ENCODE results near the gene WNT11.
"Not testable (repeated sequence)": the region's sequence is repeated elsewhere in the genome, so short reads cannot be mapped to it uniquely, and the experiment has no call there.

The WNT11 gene

GRCh38 chr11:76200006-76200940 lies 6.0 kb downstream of the WNT11 start:
- no peak for DNase-seq

DNA sequence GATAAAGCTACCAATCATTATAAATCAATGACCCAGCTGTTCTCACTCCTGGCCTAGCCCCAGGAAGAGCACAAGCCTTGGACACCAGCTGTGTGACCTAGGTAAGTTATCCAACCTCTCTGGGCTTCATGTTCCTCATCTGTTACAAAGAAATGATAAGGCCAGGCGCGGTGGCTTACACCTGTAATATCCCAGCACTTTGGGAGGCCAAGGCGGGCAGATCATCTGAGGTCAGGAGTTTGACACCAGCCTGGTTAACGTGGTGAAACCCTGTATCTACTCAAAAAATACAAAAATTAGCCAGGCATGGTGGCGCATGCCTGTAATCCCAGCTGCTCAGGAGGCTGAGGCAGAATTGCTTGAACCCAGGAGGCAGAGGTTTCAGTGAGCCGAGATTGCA lies 7.6 kb downstream of the WNT11 start:
- not testable (repeated sequence) for DNase-seq

GRCh38 chr11:76197941-76198640 lies 8.2 kb downstream of the WNT11 start:
- no peak for DNase-seq

DNA sequence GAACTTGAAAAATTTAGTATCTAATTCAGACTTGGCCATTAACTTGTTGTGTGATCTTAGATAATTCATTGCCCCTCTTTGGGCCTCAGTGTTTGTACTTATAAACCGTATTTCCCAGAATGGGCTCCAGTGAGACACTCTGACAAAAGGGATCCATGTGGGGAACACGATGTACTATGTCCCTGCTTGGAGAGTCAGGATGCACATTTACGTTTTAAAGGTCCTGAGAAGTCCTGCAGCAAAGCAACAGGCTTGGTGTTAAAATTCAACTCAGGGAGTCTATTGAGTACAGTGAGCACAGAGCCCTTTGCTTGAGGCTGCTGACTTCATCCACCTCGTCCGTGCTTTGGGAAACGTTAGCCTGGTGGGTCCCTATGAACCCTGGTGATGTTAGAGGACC lies 9.0 kb downstream of the WNT11 start:
- no peak for DNase-seq

DNA sequence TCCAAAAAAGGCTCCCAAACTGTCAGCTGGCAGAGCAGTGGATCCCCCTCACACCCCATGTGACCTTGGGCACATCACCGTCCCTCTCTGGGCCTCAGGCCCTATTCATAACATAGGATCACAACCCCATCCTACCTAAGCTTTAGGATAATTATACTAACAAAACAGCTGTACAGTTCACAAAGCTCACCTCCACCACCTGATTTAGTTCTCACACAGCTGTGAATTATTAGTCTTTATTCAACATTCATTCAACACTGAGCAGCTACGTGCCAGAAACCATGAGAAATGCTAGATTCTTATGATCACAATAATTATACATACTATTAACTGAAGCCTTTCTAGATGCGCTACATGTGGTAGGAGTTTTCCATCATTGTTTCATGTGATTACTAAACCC lies 9.5 kb downstream of the WNT11 start:
- DNase-seq = no peak

GRCh38 chr11:76194872-76195668 lies 11.2 kb downstream of the WNT11 start:
- DNase-seq = no peak

GRCh38 chr11:76193219-76193618 lies 13.1 kb downstream of the WNT11 start:
- no peak for DNase-seq

DNA sequence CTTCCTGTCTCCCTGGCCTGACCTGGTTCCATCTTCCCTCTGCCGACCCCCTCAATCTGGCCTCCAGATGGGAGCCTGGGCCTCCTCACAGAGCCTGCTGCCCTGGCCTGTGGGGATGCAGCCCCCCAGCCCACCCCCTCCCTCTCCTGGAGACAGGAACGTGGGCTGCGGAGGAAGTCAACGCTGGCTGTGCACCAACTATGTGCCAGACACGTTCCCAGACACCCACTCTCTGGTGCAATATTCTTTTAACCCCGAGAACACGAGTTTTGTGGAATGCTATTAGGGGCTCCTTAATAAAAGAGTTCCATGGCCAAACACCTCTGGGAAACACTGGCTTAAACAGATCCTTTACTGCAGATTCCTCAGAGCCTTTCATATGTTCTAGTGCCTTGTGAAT lies 15.9 kb downstream of the WNT11 start:
- no peak for DNase-seq

- DNase-seq = no peak
Measured at GRCh38 chr11:76189682-76190081, 16.6 kb downstream of the WNT11 start.

GRCh38 chr11:76188873-76189272 lies 17.4 kb downstream of the WNT11 start:
- no peak for DNase-seq

GRCh38 chr11:76186776-76187279 lies 19.5 kb downstream of the WNT11 start:
- no peak for DNase-seq

DNA sequence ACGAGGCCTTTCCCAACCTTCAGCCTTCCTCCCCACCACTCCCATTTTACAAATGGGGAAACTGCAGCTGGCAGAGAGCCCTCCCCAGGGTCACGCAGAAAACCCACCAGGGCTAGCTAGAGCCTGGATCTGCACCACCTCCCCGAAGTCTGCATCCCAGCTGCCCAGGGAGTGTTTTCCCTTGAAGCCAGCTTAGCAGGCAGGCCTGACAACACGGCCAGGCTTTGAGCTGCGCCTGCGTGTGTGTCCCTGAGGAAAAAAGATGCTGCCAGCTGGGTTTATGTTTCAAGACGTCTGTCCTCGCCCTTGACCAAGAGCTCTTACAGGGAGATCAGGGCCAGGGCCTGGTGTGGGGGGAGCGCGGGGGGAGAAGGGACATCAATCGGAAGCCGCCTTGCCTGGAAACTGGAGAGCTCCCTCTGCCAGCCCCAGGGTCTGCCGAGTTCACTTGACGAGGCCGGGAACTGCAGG lies 20.3 kb downstream of the WNT11 start:
- DNase-seq = no peak

DNA sequence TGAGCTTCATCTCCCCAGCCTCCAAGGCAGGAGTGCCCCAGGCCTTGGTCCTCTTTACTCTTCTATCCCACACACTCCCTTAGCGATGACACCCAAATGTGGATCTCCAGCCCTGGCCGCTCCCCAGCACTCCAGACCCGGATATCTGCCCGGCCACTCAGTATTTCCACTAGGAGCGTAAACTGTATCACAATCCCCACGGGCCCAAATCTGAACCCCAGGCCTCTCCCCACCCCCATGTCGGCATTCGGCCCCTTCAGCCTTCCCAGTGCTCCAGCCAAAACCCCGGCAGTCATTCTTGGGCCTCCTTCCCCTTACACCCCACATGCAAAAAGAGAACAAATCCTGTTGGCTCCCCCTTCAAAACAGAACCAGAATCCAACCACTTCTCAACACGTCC lies 20.8 kb downstream of the WNT11 start:
- DNase-seq = no peak

GRCh38 chr11:76184551-76184993 lies 21.7 kb downstream of the WNT11 start:
- no peak for DNase-seq

DNA sequence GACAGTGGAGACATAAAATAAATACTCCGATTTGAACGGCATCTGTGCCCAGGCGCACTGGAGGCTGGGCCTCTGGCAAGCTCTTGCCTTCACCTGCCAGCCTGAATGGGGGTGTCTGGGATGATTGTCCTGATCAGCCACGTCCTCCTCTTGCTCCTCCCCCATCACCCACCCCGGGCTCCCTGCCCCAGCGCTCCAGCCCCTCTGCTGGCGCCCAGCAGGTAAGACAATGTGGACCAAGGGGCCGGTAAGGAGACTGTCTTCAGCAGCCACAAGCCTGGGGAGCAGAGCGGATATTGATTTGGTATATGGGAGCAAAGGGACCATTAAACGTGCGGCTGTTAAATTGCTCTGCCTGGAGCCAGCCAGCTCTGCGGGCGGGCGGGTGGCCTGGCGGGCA lies 24.9 kb downstream of the WNT11 start:
- DNase-seq = no peak

DNA sequence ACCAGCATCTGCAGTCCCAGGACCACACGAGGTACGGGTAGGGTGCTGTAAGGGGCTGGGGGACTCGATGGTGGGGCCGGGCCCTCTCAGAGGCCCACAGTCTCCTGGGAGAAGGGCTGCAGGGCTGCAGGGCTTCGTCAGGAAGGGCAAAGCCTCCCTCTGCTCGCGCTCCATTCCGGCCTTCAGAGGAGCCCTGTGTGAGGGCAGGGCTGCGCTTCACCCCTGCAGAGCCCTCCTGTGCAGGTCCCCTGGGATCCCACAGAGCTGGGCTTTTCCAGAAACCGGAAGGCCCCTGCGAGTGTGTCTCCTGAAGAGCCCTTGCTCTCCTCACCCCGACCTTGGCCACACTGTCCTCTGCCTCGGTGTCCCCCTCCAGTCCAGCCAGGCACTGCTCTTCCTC lies 27.2 kb downstream of the WNT11 start:
- DNase-seq = no peak

- no peak for DNase-seq
Measured at GRCh38 chr11:76177250-76177686, 29.0 kb downstream of the WNT11 start.

DNA sequence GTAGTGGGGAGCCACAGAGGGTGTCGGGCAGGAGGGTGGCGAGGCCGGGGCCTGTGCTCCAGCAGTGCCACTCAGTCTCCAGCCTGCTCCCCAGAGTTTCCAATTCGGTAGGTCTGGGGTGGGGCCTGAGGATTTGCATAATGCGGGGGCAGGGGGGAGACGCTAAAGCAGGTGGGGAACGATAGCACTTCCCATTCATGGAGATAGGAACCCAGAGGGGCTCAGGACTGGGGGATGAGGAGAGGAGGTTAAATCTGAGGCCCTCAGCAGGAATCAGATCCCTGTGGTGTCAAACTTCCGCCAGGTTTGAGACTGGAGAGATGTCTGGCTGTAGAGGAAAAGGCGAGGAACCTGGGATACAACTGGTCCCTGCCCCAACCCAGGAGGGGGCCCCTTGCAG lies 29.8 kb downstream of the WNT11 start:
- no peak for DNase-seq

DNA sequence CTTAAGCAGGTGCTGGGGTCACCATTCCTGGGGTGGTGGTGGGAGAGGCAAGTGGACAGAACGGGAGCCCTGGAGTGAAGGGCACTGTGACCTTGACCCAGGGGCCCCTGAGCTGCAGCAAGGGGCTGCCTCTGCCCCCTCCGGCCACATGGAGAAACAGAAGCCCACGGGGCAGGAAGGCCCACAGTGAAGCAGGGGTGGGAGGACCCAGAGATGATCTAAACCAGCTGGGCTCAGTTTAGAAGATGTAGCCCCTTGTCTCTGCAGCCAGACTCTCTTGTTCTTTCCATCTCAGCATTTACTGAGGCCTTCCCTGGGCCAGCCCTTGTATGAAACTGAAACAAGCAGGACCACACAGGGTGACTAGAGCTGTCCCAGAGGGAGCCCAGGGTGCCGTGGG lies 30.5 kb downstream of the WNT11 start:
- no peak for DNase-seq

GRCh38 chr11:76174330-76174729 lies 32.0 kb downstream of the WNT11 start:
- no peak for DNase-seq

DNA sequence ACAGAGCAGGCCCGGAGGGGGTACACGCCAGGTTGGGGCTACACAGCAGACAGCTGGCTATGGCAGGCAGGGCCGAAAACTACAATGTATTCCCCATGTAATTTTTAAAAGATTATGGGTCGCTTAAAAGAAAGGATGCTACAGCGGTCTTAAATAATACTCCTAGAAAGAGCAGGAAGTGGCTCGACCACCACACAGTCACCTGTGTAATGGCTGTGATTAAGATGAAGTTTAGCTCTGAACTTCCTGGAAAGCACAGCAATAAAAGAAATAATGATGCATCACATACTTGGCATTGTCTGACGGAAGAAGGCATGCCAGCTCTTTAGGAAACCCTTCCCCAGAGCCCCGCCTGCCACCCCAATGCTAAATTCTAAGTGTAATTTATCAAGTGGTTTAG lies 32.6 kb downstream of the WNT11 start:
- no peak for DNase-seq

GRCh38 chr11:76172583-76172982 lies 33.7 kb downstream of the WNT11 start:
- DNase-seq = no peak

DNA sequence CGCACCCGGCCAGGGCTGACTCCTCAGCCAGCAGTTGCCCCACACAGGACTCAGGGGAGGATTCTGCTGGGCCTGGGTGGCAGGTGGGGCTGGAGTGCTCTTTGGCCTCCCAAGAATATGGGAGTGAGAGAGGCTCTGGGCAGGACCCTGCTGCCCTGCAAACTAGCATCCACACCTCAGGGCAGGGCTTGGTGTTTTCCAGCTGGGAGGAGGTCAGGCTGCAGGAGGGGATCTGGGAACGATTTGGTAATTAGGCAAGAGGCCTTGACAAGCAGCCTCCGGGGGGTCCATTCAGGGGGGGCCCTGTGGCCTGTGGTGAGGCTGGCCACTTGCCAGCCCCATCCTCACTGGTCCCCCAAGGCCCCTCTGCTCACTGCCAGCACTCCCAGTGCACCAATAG lies 35.8 kb downstream of the WNT11 start:
- DNase-seq = no peak
